Pericardium fibroblast (primary cell): ENCODE data around the gene WNT1. TPM values are rescaled to one million over a fixed set of nuclear protein-coding genes. Genes with fewer than 3 reads are reported as not detected.

Experiments
- total RNA-seq: library from RNA; depleted of rRNA; stranded (reverse); fragments of >200 nt; gene quantifications from 2 replicates; pipeline ENCODE4 v1.2.3, GENCODE V29; 2015

The WNT1 gene
- total RNA-seq: not detected in 2 replicates

GRCh38 chr12:48978291-48978740 lies at the start of gene WNT1:
WNT1 (plus strand) TSS chr12:48978322; CDS start chr12:48978651, 329 bp downstream.

DNA sequence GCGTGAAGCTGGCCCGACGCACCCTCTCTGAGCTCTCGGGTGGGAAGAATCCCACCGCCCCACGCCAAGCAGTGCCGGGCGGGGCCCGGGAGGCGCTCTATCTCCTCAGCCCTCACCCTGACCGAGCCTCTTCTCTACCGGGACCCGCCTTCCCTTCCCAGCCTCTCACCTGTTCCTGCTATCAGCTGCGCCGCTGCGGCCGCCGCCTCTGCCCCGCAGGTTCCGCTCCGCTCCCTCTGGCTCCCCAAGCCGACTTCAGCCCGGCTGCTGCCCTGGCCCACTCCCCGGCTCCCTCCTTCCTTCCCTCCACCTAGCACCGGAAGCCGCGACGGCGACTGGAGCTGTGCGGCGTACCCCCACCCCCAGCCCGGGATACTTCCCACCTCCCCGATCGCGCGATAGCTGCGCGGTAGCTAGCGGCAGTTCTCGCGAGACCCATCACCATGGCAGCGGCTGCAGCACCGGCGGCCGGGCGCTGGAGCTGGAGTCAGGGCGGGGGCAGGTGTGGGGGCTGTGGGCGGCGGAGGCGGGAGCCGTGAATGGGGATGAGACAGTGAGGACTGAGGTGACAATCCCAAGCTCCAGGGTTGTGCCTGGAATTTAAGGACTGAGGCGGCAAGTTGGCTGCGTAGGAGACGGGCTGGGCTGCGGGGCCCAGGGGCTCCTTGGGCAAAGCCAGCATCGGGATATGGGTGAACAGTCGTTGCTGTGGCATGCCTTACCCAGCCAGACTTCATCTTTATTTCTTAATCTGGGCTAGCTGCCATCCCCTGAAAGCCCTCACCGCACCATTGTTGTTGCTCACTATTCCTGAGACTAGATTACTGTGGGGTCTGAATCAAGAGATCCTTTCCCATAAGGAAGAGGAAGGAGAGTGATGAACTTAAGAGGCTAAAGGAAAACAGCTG lies 20.7 kb upstream of the WNT1 start, which contains the start of gene ARF3:
Gene ARF3, minus strand, starts transcription at position 347 of the 908 bp plus-strand sequence. CDS start 16,392 bp downstream, outside the sequence.

DNA sequence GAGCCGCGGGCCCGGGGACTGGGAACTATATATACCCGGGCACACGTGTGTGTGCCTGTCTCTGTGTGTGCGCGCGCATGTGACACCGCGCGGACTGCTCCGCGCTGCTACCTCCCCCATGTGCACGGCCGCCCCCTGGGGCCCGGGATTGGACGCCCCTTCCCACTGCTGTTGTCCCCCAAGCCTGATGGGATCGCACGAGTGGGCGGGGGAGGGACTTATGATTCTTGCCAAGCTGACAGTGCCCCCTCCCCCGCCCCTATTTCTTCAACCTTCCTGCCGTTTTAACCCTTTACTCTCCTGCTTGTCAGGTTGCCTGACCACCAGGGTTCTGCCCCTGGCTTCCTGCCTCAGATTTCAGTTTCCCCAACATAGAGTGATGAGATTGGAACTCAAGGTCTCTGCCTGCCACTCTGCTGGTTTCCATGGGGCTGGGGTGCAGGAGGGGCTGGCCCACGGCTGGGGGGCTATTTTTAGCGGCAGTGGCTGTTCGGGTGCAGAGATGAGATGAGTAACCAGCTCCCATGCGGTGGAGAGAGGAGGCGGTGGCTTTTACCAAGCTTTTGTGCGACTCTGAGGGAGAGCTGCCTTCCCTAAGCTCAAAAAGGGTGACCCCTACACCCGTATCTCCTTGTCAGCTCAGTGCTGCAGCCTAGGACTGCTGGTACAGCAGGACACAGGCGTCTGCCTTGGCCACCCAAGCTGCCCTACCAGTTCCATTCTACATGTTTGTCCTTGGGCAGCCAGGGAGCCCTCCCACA lies 21.4 kb downstream of the WNT1 start, which contains the start of gene DDN:
Gene DDN, minus strand, starts transcription at position 5 of the 761 bp plus-strand sequence. CDS start 88 bp downstream, outside the sequence.

GRCh38 chr12:49018261-49019119 lies 40.4 kb downstream of the WNT1 start, which contains the start of gene PRKAG1:
PRKAG1 (minus strand) TSS chr12:49018776; CDS start chr12:49018740, 36 bp downstream.

Other genes starting within 250 kb of the WNT1 start
- gene ADCY6, start 189.2 kb upstream of the WNT1 start, total RNA-seq: 23.7 and 41.4 TPM in 2 replicates
- gene CACNB3, start 159.8 kb upstream of the WNT1 start, total RNA-seq: 21.8 and 23.4 TPM in 2 replicates
- gene DDX23, start 126.2 kb upstream of the WNT1 start, total RNA-seq: 44.9 and 50.5 TPM in 2 replicates
- gene RND1, start 112.5 kb upstream of the WNT1 start, total RNA-seq: 0.17 TPM in 1 of 2 replicates, not detected in the other
- gene FKBP11, start 52.8 kb upstream of the WNT1 start, total RNA-seq: 38.6 and 63.6 TPM in 2 replicates
- 42.1 and 52.7 TPM in 2 replicates for gene ARF3, start 20.8 kb upstream of the WNT1 start, total RNA-seq
- 0.12 TPM in 1 of 2 replicates, not detected in the other for gene WNT10B, start 6.6 kb upstream of the WNT1 start, total RNA-seq
- 0.23 TPM in 1 of 2 replicates, not detected in the other for gene DDN, start 21.1 kb downstream of the WNT1 start, total RNA-seq
- gene PRKAG1, start 40.5 kb downstream of the WNT1 start, total RNA-seq: 47.9 and 66.5 TPM in 2 replicates
- 12.3 and 15.5 TPM in 2 replicates for gene KMT2D, start 82.5 kb downstream of the WNT1 start, total RNA-seq
- 0.09 and 0.47 TPM in 2 replicates for gene RHEBL1, start 91.7 kb downstream of the WNT1 start, total RNA-seq
- gene DHH, start 116.5 kb downstream of the WNT1 start, total RNA-seq: not detected in 2 replicates
- gene LMBR1L, start 132.5 kb downstream of the WNT1 start, total RNA-seq: 28.1 and 42.3 TPM in 2 replicates
- 467 and 912 TPM in 2 replicates for gene TUBA1B, start 153.1 kb downstream of the WNT1 start, total RNA-seq
- gene TUBA1A, start 210.8 kb downstream of the WNT1 start, total RNA-seq: 310 and 595 TPM in 2 replicates